Skin epidermis (tissue), 12 donors: ENCODE data around the gene IL17C.
"Not testable (repeated sequence)": the region's sequence is repeated elsewhere in the genome, so short reads cannot be mapped to it uniquely, and the experiment has no call there.

Experiments
- H3K27ac ChIP-seq, 21 experiments: fragments of 200-600 bp; sonication (generic) in 11 of 21; one replicate each; pipeline ENCODE4 v1.5.0; 2020; ENCODE audit warnings: mild to moderate bottlenecking in 3 of 21, inconsistent platforms in 2 of 21, moderate library complexity in 2 of 21
- H3K4me3 ChIP-seq, 7 experiments: fragments of 200-600 bp; sonication (generic) in 2 of 7; one replicate each; pipeline ENCODE4 v1.5.0; 2020; ENCODE audit warnings: inconsistent platforms in 2 of 7, mild to moderate bottlenecking in 2 of 7, moderate library complexity in 1 of 7

Gene IL17C

DNA sequence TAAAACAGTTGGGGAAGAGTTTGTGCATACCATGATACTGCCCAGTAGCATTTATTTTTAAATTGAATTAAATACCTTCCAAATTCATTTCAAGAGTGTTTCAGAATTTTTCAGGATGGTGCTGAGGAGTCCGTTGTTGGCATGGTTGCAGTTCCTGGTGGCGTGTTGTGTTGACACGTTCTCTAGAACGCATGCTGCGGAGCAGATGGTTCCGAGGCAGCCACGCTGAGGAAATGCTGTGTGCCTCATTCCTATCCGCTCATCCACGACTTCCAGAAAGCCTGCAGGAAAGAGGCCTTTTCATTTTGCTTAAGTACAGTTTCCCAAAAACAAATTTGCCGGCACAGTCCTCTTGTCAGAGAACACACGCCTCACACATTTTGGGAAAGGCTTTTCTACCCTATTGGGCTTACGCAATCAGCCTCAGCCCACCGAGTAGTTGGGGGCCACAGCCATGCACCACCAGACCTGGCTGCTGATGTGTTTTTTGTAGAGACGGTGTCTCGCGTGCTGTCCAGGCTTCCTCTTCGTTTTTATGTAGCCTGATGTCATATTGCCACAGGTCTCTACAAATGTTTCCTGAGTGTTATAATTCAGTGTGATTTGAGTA, 32.1 kb upstream of the IL17C start:
- no peak overlapping the region for H3K27ac ChIP-seq

GRCh38 chr16:88608076-88608475, 30.3 kb upstream of the IL17C start:
- no peak overlapping the region for H3K27ac ChIP-seq
- no peak overlapping the region for H3K4me3 ChIP-seq

More for the DNA sequence above, 32.1 kb upstream of the IL17C start:
- no peak overlapping the region for H3K4me3 ChIP-seq

DNA sequence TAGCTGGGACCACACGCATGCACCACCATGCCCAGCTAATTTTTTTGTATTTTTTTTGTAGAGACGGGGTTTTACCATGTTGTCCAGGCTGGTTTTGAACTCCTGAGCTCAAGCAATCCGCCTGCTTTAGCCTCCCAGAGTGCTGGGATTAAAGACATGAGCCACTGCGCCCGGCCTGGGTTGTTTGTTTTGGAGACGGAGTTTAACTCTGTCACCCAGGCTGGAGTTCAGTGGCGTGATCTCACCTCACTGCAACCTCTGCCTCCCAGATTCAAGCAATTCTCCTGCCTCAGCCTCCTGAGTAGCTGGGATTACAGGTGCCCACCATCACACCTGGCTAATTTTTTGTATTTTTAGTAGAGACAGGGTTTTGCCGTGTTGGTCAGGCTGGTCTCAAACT, 28.9 kb upstream of the IL17C start:
- not testable (repeated sequence) for H3K4me3 ChIP-seq, H3K27ac ChIP-seq

GRCh38 chr16:88610080-88610479, 28.3 kb upstream of the IL17C start:
- Histone ChIP-seq H3K4me3 (no peak overlapping the region), H3K27ac (no peak overlapping the region)

GRCh38 chr16:88610909-88611812, 27.2 kb upstream of the IL17C start:
- Histone ChIP-seq H3K27ac (no peak overlapping the region), H3K4me3 (no peak overlapping the region)

GRCh38 chr16:88613293-88613692, 25.1 kb upstream of the IL17C start:
- H3K27ac ChIP-seq = no peak overlapping the region
- H3K4me3 ChIP-seq = no peak overlapping the region

GRCh38 chr16:88613911-88614817, 24.2 kb upstream of the IL17C start:
- H3K27ac ChIP-seq = no peak overlapping the region

GRCh38 chr16:88614818-88615580, 23.4 kb upstream of the IL17C start:
- Histone ChIP-seq H3K4me3 (no peak overlapping the region), H3K27ac (no peak overlapping the region)

More at GRCh38 chr16:88613911-88614817, 24.2 kb upstream of the IL17C start:
- no peak overlapping the region for H3K4me3 ChIP-seq

- H3K27ac ChIP-seq = peak overlapping the region in 1 of 21 experiments; percentile 3
Measured at GRCh38 chr16:88616320-88616719, 22.1 kb upstream of the IL17C start.

GRCh38 chr16:88616736-88617135, 21.6 kb upstream of the IL17C start:
- H3K27ac ChIP-seq = no peak overlapping the region

More at GRCh38 chr16:88616320-88616719, 22.1 kb upstream of the IL17C start:
- H3K4me3 ChIP-seq = no peak overlapping the region

DNA sequence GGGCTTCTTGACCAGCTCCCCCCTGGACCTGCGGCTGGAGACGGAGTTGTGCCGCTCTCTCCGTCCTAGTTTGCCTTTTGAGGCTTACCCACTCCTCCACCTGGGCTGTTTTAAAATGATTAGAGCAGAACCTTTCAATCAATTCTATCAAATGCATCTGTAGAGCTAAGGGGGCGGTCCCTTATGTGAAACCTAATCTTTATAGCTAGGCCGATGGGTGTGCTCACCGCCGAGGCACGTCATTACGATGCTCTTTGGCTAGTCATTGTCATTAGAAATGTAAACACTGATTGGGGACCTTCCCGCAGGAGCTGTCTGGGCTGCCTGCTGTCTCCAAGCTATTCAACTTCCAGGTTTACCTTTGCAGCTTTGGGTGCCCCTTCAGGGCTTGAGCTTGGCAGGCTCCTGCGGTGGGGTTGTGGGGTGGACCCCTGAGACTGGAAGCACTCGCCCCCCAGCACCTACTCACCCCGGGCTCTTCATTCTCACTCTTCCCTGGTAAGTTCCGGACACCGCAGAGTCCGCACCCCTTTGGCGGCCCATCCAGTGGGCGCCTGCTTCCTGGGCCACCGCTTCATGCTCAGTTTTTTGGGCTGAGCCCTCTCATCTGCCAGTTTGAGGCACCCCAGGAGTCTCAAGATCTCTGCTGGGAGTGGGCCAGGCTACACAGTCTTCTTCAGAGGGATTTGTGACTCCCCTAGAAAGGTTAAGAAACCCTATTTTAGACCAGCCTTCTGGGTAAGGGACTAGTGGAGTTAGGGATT, 20.9 kb upstream of the IL17C start:
- Histone ChIP-seq H3K27ac (no peak overlapping the region), H3K4me3 (no peak overlapping the region)

More at GRCh38 chr16:88616736-88617135, 21.6 kb upstream of the IL17C start:
- H3K4me3 ChIP-seq = no peak overlapping the region

- Histone ChIP-seq H3K4me3 (no peak overlapping the region), H3K27ac (peak overlapping the region in 4 of 21 experiments; percentile 43 to 82 (median 64))
Measured at GRCh38 chr16:88618182-88618955, 20.0 kb upstream of the IL17C start.

DNA sequence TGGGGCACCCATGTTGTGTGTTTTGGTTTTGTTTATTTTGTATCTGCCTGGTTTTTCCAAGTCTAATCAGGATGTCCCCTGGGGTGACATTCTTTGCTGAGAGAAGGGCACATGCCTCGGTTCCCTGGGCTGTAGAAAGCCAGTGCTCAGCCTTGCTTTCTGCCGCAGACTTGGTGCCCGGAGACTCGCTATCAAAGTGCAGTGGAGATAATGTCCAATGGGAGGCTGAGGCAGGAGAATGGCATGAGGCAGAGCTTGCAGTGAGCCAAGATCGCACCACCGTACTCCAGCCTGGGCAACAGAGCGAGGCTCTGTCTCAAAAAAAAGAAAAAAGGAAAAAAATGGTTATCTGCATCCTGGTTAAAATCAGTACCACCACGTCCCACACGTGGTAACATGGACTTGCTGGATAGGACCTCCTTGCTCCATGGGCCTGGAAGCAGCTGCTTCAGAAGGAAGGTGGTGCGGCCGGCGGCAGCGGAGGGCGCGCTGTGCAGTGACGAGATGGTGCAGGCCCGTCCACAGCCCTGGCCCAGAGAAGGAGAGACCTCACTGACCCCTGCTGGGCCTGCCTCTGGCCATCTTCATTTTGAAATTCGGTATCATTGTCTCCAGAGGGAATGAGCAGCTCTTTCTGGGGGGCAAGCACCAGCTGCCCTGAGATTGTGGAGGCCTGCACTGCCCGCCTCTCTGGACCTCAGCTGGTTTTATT, 19.3 kb upstream of the IL17C start:
- Histone ChIP-seq H3K4me3 (no peak overlapping the region), H3K27ac (peak overlapping the region in 11 of 21 experiments; percentile 27 to 82 (median 52))

DNA sequence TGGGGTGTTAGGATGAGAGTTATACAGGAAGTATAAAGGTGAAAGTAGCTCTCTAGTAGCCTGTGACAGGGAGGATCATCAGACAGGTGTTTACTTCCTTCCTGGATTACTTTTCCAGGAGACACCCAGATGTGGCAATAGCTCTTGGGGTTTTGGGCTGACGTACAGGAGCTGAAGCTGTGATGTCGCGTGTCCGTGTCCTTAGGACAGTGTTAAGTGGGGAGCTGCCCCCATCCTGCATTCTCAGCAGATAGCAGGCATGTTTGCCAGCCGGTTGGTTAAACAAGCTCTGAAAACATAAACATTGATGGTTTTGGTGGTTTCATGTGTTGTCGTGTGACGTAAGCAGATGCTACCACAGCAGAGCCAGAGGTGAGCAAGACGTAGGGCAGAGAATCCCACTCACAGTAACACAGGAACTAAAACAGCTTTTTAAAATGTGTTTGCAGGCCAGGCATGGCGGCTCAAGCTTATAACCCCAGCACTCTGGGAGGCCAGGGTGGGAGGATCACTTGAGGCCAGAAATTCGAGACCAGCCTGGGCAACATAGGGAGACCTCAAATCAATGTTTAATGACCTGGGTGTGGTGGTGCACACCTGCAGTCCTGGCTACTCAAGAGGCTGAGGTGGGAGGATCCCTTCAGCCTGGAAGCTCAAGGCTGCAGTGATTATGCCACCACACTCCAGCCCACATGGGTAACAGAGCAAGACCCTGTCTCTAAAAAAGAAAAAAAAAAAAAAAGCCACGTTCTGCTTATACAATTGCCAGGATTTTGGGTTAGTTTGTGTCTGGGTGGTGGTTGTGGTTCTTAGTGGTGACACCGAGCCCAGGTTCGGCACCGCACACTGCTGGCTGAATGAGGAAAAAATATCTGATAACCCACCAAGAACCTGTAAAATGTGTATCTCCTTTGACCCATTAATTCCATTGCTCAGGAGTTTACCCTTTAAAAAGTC, 18.2 kb upstream of the IL17C start:
- Histone ChIP-seq H3K4me3 (no peak overlapping the region), H3K27ac (peak overlapping the region in 11 of 21 experiments; percentile 6 to 85 (median 61))

DNA sequence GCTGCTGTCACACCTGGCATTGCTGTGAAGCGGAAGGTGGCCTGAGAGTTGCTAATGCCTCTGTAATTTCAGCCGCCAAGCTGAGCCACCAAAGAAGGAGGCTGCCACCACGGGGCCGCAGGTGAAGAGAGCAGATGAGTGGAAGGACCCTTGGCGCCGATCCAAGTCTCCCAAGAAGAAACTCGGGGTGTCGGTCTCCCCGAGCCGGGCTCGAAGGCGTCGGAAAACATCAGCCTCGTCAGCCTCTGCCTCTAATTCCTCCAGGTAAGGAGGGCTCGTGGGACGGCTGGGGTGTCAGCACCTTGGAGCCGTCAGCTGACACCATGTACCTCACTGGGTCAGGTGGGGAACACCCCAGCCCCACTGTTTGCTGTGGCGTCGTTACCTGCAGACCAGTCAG, 16.2 kb upstream of the IL17C start:
- no peak overlapping the region for H3K4me3 ChIP-seq
- H3K27ac ChIP-seq = no peak overlapping the region

GRCh38 chr16:88622866-88623265, 15.5 kb upstream of the IL17C start:
- Histone ChIP-seq H3K27ac (no peak overlapping the region), H3K4me3 (no peak overlapping the region)
